GM18508 (cell line): ENCODE data around the gene QSOX2.

Experiments
- ATAC-seq: cut with Tn5 transposase; IDR thresholded peaks from one replicate; pipeline ENCODE4 v1.9.1; 2021; ENCODE audit warnings: moderate number of reproducible peaks; ENCODE audit not compliant: insufficient read depth, unreplicated experiment

The QSOX2 gene

GRCh38 chr9:136205707-136205992, 40.0 kb downstream of the QSOX2 start:
- ATAC-seq = no peak

- no peak for ATAC-seq
These were observed 40.5 kb downstream of the QSOX2 start, which contains the start of gene LHX3 for GRCh38 chr9:136204838-136205706. Gene LHX3, minus strand, starts transcription at chr9:136205128. Its CDS starts 116 bp downstream, at chr9:136205012.

- no peak for ATAC-seq
These were observed 41.3 kb downstream of the QSOX2 start for GRCh38 chr9:136204145-136204805.

GRCh38 chr9:136203408-136204144, 42.0 kb downstream of the QSOX2 start:
- ATAC-seq = no peak

GRCh38 chr9:136202454-136203407, 42.9 kb downstream of the QSOX2 start:
- ATAC-seq = no peak

- ATAC-seq = no peak
These were observed 43.8 kb downstream of the QSOX2 start for GRCh38 chr9:136201609-136202453.

GRCh38 chr9:136201174-136201573, 44.4 kb downstream of the QSOX2 start:
- ATAC-seq = no peak

GRCh38 chr9:136200424-136200823, 45.2 kb downstream of the QSOX2 start:
- ATAC-seq = no peak

GRCh38 chr9:136199391-136200288, 46.0 kb downstream of the QSOX2 start:
- ATAC-seq = no peak

GRCh38 chr9:136198605-136199083, 47.0 kb downstream of the QSOX2 start:
- ATAC-seq = no peak

GRCh38 chr9:136197930-136198604, 47.5 kb downstream of the QSOX2 start:
- ATAC-seq = no peak

- no peak for ATAC-seq
These were observed 48.3 kb downstream of the QSOX2 start for GRCh38 chr9:136197084-136197875.

- ATAC-seq = no peak
These were observed 49.1 kb downstream of the QSOX2 start for GRCh38 chr9:136196404-136197083.

- ATAC-seq = no peak
These were observed 51.1 kb downstream of the QSOX2 start for GRCh38 chr9:136194540-136194939.

- ATAC-seq = no peak
These were observed 51.7 kb downstream of the QSOX2 start for GRCh38 chr9:136193891-136194279.
